AG09309 (cell line): ENCODE results near the gene ALDH16A1.
A peak's percentile ranks its signal among the peaks of the same experiment; 100 is the strongest.

Source experiments
- DNase-seq: peaks from one replicate; pipeline ENCODE4 v3.0.0-alpha.2; 2010; ENCODE audit warnings: low read depth
- H3K4me3 ChIP-seq: 2 replicates; pipeline ENCODE4 v1.5.1; 2011; ENCODE audit warnings: mild to moderate bottlenecking, low read depth, low read length, moderate library complexity; ENCODE audit not compliant: control insufficient read depth
- CTCF ChIP-seq: IDR thresholded peaks from 2 replicates; pipeline ENCODE4 v1.5.1; 2011; ENCODE audit warnings: mild to moderate bottlenecking, low read depth, low read length, inconsistent platforms; ENCODE audit not compliant: insufficient read depth, control insufficient read depth; ENCODE audit errors: missing control alignments

Gene ALDH16A1

DNA sequence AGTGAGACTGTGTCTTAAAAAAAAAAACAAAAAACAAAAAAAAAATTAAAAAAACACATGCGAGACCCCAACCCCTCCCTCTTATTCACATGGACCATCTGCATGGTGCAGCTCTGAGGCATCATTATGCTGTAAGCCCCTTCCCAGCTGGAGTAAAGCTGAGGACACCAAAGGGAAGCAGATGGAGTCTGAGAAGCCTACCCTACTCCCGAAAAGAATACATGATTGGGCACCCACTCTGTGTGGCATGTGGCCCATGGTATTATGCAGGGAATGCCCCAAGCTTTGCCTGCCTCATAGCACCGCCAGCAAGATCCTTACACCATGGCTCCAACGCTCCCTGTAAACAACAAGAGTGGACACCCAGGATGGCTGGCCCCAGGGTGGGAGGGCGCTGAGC, 34.5 kb upstream of the ALDH16A1 start:
- DNase-seq = no peak
- TF ChIP-seq CTCF = no peak
- H3K4me3 ChIP-seq = no peak overlapping the region

DNA sequence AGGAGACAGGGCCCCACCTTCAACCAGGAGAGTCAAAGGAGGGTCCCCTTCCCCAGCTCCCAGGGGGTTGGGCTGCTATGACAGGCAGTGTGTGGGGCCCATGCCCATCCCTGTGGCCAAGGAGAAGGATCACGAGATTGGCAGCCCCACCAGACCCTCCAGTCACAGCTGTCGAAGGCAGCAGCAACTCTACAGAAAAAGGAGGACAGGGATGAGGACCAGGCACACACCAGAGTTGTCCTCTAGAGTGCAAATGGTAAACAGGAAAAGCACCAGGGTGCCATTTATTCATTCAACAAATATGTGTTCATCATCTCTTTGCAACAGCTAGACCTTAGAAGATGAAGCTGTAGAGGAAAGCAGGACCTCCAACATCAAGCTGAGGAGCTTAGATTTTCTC, 33.9 kb upstream of the ALDH16A1 start:
- DNase-seq = no peak
- TF ChIP-seq CTCF = no peak
- H3K4me3 ChIP-seq = no peak overlapping the region

GRCh38 chr19:49420227-49420626, 32.8 kb upstream of the ALDH16A1 start:
- no peak for TF ChIP-seq CTCF
- DNase-seq = no peak
- no peak overlapping the region for H3K4me3 ChIP-seq

DNA sequence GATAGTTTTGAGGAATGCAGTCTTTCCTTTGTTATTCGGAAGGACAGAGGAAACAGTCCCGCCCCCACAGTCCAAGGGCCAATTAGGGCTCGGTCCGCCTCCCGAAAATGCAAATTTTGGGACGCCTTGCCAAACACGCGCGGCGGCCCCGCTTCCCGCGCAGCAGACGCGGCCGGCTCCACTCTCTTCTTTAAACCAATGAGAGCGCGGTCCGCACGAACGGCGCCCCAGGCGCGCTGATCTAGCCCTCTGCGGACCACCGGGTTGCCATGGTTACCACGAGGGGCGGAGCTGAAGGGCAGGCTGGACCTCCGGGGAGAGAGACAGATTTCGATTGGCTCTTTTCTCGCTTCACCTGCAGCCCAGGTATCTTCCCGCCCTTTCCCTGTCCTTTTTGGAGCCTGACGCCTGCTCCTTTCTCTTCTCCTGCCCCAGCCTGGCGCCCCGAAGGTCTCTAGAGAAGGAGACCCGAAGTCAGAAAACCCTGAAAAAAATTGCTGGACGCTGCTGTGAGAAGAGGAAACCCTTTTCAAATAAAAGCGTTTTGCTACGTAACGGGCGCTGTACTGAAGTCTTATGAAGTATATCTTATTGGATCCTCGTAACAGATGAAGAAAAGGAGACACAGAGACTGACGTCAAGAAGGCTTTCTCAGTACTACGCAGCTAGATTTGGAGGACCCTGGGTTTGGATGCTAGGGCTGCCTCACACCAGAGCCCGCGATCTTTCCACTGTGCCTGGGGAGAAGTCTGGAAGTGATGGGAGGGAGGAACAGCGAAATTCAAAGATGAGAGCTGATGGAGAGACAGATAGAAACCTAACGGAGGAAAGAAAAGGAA, 31.8 kb upstream of the ALDH16A1 start:
- H3K4me3 ChIP-seq = no peak overlapping the region
- DNase-seq = no peak
- TF ChIP-seq CTCF = no peak

DNA sequence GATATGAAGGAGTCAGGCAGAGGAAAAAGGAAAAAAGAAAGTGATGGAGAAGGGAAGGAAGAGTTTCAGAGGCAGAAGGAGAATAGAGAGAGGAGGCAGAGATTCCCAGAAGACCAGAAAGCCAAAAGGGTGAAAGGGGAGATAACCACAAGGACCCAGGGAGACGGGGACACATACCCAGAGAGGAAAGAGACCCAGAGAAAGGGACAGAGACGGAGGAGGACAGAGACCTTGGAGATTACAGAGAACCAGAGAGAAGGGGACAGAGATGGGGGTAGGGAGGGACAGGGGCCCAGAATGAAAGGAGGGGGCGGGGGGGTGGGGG, 31.2 kb upstream of the ALDH16A1 start:
- no peak for DNase-seq
- H3K4me3 ChIP-seq = no peak overlapping the region
- TF ChIP-seq CTCF = no peak

DNA sequence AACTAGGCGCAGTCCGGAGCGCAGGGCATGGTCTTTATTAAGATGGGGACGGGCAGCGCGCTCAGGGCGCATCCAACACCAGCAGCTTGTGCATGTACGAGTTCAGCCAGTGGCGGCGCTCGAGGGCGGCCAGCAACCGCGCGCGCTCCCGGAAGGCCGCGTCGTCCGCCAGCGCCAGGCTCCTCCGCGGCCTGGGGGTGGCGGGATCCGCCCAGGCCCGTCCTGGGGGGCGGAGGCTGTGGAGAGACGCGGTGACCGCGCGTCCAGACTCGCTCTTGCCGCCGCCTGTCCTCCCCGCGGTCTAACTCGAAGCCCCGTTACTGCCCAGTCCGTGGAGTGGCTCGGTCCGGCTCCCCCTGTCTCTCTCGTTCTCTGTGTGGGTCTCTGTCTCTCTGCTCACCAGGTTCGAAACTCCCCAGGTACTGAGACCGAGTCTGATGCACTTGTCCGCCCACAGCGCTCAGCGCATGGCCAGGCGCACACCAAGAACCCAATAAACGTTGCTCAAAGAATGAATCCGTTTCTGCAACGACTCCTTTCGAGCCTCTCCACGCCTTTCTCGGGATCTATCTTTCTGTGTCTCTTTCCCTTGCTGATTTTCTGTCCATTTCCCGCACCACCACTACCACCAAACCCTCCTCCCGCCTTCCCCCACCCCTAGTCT, 30.5 kb upstream of the ALDH16A1 start:
- no peak for DNase-seq
- TF ChIP-seq CTCF = peak; percentile 22
- no peak overlapping the region for H3K4me3 ChIP-seq
